CD14-positive monocyte (primary cell): Measurements from ENCODE around the gene VPS37C. TPM values are rescaled to one million over a fixed set of nuclear protein-coding genes. Genes with fewer than 3 reads are reported as not detected.

ENCODE experiments used
- DNase-seq, 3 donors: peaks; one replicate each; pipeline ENCODE4 v3.0.0-alpha.2; 2011 to 2022
- H2AFZ ChIP-seq: 2 replicates; pipeline ENCODE4 v1.6.0; 2012; ENCODE audit warnings: mild to moderate bottlenecking, low read depth, low read length, inconsistent platforms; ENCODE audit not compliant: insufficient read depth, poor library complexity, severe bottlenecking
- H3K27ac ChIP-seq, 2 donors: 1 replicate in 1 of 2; 2 replicates in 1 of 2; pipeline ENCODE4 v1.5.1; 2012 to 2013; ENCODE audit warnings: low read length in 2 of 2, control low read depth in 1 of 2, inconsistent platforms in 1 of 2, low read depth in 1 of 2, mild to moderate bottlenecking in 1 of 2
- H3K27me3 ChIP-seq, 2 donors: one replicate each; pipeline versions ENCODE4 v1.6.0 to v1.6.1; 2011 to 2013; ENCODE audit warnings: low read length in 2 of 2; ENCODE audit not compliant: control insufficient read depth in 2 of 2, insufficient read depth in 2 of 2
- H3K36me3 ChIP-seq, 2 donors: replicated peaks in 1 of 2; 1 replicate in 1 of 2; 2 replicates in 1 of 2; pipeline versions ENCODE4 v1.5.1 to v1.6.1; 2012 to 2013; ENCODE audit warnings: low read length in 2 of 2, control low read depth in 1 of 2, inconsistent platforms in 1 of 2, mild to moderate bottlenecking in 1 of 2; ENCODE audit not compliant: insufficient read depth in 2 of 2, control insufficient read depth in 1 of 2
- H3K4me1 ChIP-seq, 2 donors: 1 replicate in 1 of 2; 2 replicates in 1 of 2; pipeline versions ENCODE4 v1.5.1 to v1.6.1; 2012 to 2013; ENCODE audit warnings: low read length in 2 of 2, control low read depth in 1 of 2, inconsistent platforms in 1 of 2, mild to moderate bottlenecking in 1 of 2, moderate library complexity in 1 of 2; ENCODE audit not compliant: insufficient read depth in 2 of 2, control insufficient read depth in 1 of 2
- H3K4me2 ChIP-seq: replicated peaks from 2 replicates; pipeline ENCODE3; 2012; ENCODE audit warnings: low read length, moderate library complexity, mild to moderate bottlenecking; ENCODE audit not compliant: poor library complexity, severe bottlenecking; ENCODE audit errors: extremely low read depth
- H3K4me3 ChIP-seq, 3 experiments: fragments of 200-600 bp in 1 of 3; sonication (generic) in 1 of 3; replicated peaks in 1 of 3; 1 replicate in 2 of 3; 2 replicates in 1 of 3; pipeline ENCODE4 v1.5.1; 2011 to 2013; ENCODE audit warnings: low read length in 3 of 3, mild to moderate bottlenecking in 3 of 3, control low read depth in 2 of 3, low read depth in 2 of 3, inconsistent platforms in 1 of 3, moderate library complexity in 1 of 3
- H3K79me2 ChIP-seq: 2 replicates; pipeline ENCODE4 v1.6.0; 2012; ENCODE audit warnings: mild to moderate bottlenecking, control low read depth, inconsistent platforms, low read length, moderate library complexity; ENCODE audit not compliant: insufficient read depth
- H3K9ac ChIP-seq: 2 replicates; pipeline ENCODE4 v1.6.0; 2017; ENCODE audit warnings: low read length, mild to moderate bottlenecking; ENCODE audit not compliant: insufficient read depth, poor library complexity, severe bottlenecking
- H3K9me3 ChIP-seq, 2 donors: replicated peaks in 1 of 2; 1 replicate in 1 of 2; 2 replicates in 1 of 2; pipeline versions ENCODE4 v1.5.1 to v1.6.1; 2012 to 2013; ENCODE audit warnings: low read length in 2 of 2, control low read depth in 1 of 2; ENCODE audit not compliant: control insufficient read depth in 1 of 2, insufficient read depth in 1 of 2
- H4K20me1 ChIP-seq: 2 replicates; pipeline ENCODE4 v1.6.0; 2012; ENCODE audit warnings: mild to moderate bottlenecking, low read length, control low read depth, moderate library complexity; ENCODE audit not compliant: insufficient read depth
- H3K27ac Mint-ChIP-seq, 7 donors: one replicate each; pipeline ENCODE4 v1.8.0; 2020; ENCODE audit warnings: mild to moderate bottlenecking in 7 of 7, mixed read lengths in 7 of 7, moderate library complexity in 6 of 7, inconsistent platforms in 2 of 7
- H3K27me3 Mint-ChIP-seq, 3 donors: one replicate each; pipeline ENCODE4 v1.8.0; 2021 to 2022; ENCODE audit warnings: low read depth in 3 of 3, mild to moderate bottlenecking in 3 of 3, mixed read lengths in 3 of 3, moderate library complexity in 3 of 3, inconsistent platforms in 1 of 3
- H3K36me3 Mint-ChIP-seq, 2 donors: one replicate each; pipeline ENCODE4 v1.8.0; 2020; ENCODE audit warnings: mixed read lengths in 2 of 2, inconsistent platforms in 1 of 2, mild to moderate bottlenecking in 1 of 2
- H3K4me1 Mint-ChIP-seq: one replicate; pipeline ENCODE4 v1.8.0; 2020; ENCODE audit warnings: mild to moderate bottlenecking, mixed read lengths
- H3K4me3 Mint-ChIP-seq, 2 donors: one replicate each; pipeline ENCODE4 v1.8.0; 2020; ENCODE audit warnings: mild to moderate bottlenecking in 2 of 2, mixed read lengths in 2 of 2, moderate library complexity in 1 of 2
- H3K9me3 Mint-ChIP-seq, 7 donors: one replicate each; pipeline ENCODE4 v1.8.0; 2020 to 2022; ENCODE audit warnings: mixed read lengths in 7 of 7, mild to moderate bottlenecking in 6 of 7, moderate library complexity in 6 of 7, inconsistent platforms in 2 of 7
- CTCF ChIP-seq: fragments of 200-600 bp; IDR thresholded peaks from one replicate; pipeline ENCODE4 v1.8.0; 2022; ENCODE audit warnings: antibody characterized with exemption, mild to moderate bottlenecking
- WGBS: methylation state at CpG from one replicate; pipeline ENCODE4 v1.1.5; 2013; ENCODE audit warnings: missing lambda C conversion rate; ENCODE audit not compliant: insufficient coverage; 5-methylcytosine and 5-hydroxymethylcytosine counted together
- intact Hi-C, 2 donors: fragments of 100-400 bp; cut with micrococcal nuclease; formaldehyde crosslinking; loops; one replicate each; pipeline versions ENCODE4 v1.15.0 to v1.15.1; 2023
- polyA plus RNA-seq, 3 donors: library from polyadenylated mRNA; depleted of rRNA in 1 of 3; unstranded in 2 of 3; stranded (reverse) in 1 of 3; fragments of 300-500 nt in 2 of 3; fragments of >200 nt in 1 of 3; fragmentation: Illumina TruSeq in 2 of 3; gene quantifications; 1 replicate in 2 of 3; 2 replicates in 1 of 3; pipeline ENCODE4 v1.2.3, GENCODE V29; 2012 to 2021

The VPS37C gene
- polyA plus RNA-seq, 3 donors = 1.9 to 25.1 (median 3.8) TPM

GRCh38 chr11:61131998-61132555, 29.1 kb downstream of the VPS37C start:
- H3K36me3 Mint-ChIP-seq = peaks cover 57 to 78% of the 10 kb centered on the region in 2 donors
- WGBS = 97% methylated on average over 17 of the region's 19 CpGs
- Histone ChIP-seq H3K27me3 (no peaks in the 10 kb centered on the region), H3K4me1 (peaks cover 6 to 13% of the 10 kb centered on the region in 2 donors), H3K36me3 (peaks cover 59 to 83% of the 10 kb centered on the region in 2 donors), H2AFZ (no peak overlapping the region), H3K4me3 (no peak overlapping the region), H3K9ac (no peak overlapping the region), H3K27ac (peak overlapping the region in 1 of 2 donors; percentile 41), H3K4me2 (no peak overlapping the region), H4K20me1 (peaks cover 80% of the 10 kb centered on the region), H3K9me3 (no peaks in the 10 kb centered on the region), H3K79me2 (peaks cover 2% of the 10 kb centered on the region)
- no peak for DNase-seq
- intact Hi-C loops = loop anchor here (2.0 to 10.0 kb wide), 2 partner anchors 55 to 297 kb away; no protein-coding TSS in a partner anchor
- peak overlapping the region in 2 of 7 donors; percentile 13 to 54 for H3K27ac Mint-ChIP-seq
- H3K27me3 Mint-ChIP-seq = peaks cover 0 to 2% (median 0%) of the 10 kb centered on the region in 3 donors
- no peaks in the 10 kb centered on the region for H3K9me3 Mint-ChIP-seq
- H3K4me3 Mint-ChIP-seq = no peak overlapping the region
- peaks cover 7% of the 10 kb centered on the region for H3K4me1 Mint-ChIP-seq
- TF ChIP-seq CTCF = no peak

GRCh38 chr11:61131586-61131985, 29.6 kb downstream of the VPS37C start:
- Histone ChIP-seq H4K20me1 (peaks cover 76% of the 10 kb centered on the region), H3K9ac (no peak overlapping the region), H3K79me2 (no peaks in the 10 kb centered on the region), H3K27ac (no peak overlapping the region), H3K4me3 (no peak overlapping the region), H3K4me1 (peaks cover 6 to 13% of the 10 kb centered on the region in 2 donors), H3K9me3 (no peaks in the 10 kb centered on the region), H3K27me3 (no peaks in the 10 kb centered on the region), H2AFZ (no peak overlapping the region), H3K36me3 (peaks cover 57 to 78% of the 10 kb centered on the region in 2 donors), H3K4me2 (no peak overlapping the region)
- H3K4me3 Mint-ChIP-seq = no peak overlapping the region
- intact Hi-C loops = loop anchor here (2.0 to 10.0 kb wide), 2 partner anchors 55 to 297 kb away; no protein-coding TSS in a partner anchor
- peaks cover 0 to 3% (median 0%) of the 10 kb centered on the region in 3 donors for H3K27me3 Mint-ChIP-seq
- H3K27ac Mint-ChIP-seq = no peak overlapping the region
- peaks cover 7% of the 10 kb centered on the region for H3K4me1 Mint-ChIP-seq
- H3K36me3 Mint-ChIP-seq = peaks cover 52 to 73% of the 10 kb centered on the region in 2 donors
- WGBS = 98% methylated on average over 6 of the region's 14 CpGs
- DNase-seq = no peak
- TF ChIP-seq CTCF = no peak
- no peaks in the 10 kb centered on the region for H3K9me3 Mint-ChIP-seq
